HepG2 (cell line): ENCODE results near the gene EPB41L1. TPM values are rescaled to one million over a fixed set of nuclear protein-coding genes. Genes with fewer than 3 reads are reported as not detected.
A peak's percentile ranks its signal among the peaks of the same experiment; 100 is the strongest.

Experiments
- ATAC-seq: fragments of 200-7000 bp; cut with Tn5 transposase; 3 replicates; pipeline ENCODE4 v1.9.1; 2020; ENCODE audit warnings: mild to moderate bottlenecking, moderate library complexity
- BruUV-seq: library from RNA; stranded (reverse); fragments of 400-500 nt; replicated peaks from 2 replicates; lab custom pipeline; 2021; lab: Mats Ljungman, UMichigan
- CTCF ChIA-PET: fragments of 300-600 bp; formaldehyde crosslinking; extraction: SDS; loops from one replicate; lab custom pipeline; 2021; ENCODE audit warnings: low total read pairs, inconsistent platforms, low intra/inter-chr PET ratio; lab: Yijun Ruan, JAX
- POLR2A ChIA-PET: fragments of 350-600 bp; sonication (Branson Sonifier 250); formaldehyde crosslinking; loops from one replicate; lab custom pipeline; 2020; ENCODE audit warnings: antibody characterized with exemption, inconsistent platforms; lab: Yijun Ruan, JAX
- DNase-seq: peaks from one replicate; pipeline ENCODE4 v3.0.0-alpha.2; 2015; ENCODE audit warnings: low spot score
- FAIRE-seq: peaks from 3 replicates; lab custom pipeline; 2011; peaks lifted over from hg19 to GRCh38; lab: Jason Lieb, UNC
- H2AFZ ChIP-seq: one replicate; pipeline ENCODE4 v1.6.1; 2011; ENCODE audit warnings: low read length, inconsistent platforms
- H3K27ac ChIP-seq: fragments of 300-600 bp; 3 replicates; pipeline ENCODE4 v1.8.0; 2011; ENCODE audit warnings: mixed run types, mild to moderate bottlenecking, mixed read lengths, low read length, inconsistent platforms; ENCODE audit not compliant: insufficient read depth; ENCODE audit errors: extremely low read length
- H3K27me3 ChIP-seq, 2 experiments: fragments of 200-600 bp in 1 of 2; 2 replicates in 1 of 2; 3 replicates in 1 of 2; pipeline versions ENCODE4 v1.6.0 to v1.8.0; 2011; ENCODE audit warnings: low read length in 2 of 2, mild to moderate bottlenecking in 2 of 2, moderate library complexity in 2 of 2, inconsistent platforms in 1 of 2; ENCODE audit not compliant: insufficient read depth in 2 of 2, control insufficient read depth in 1 of 2
- H3K36me3 ChIP-seq, 2 experiments: fragments of 200-600 bp in 1 of 2; replicated peaks in 1 of 2; 2 replicates in 1 of 2; 3 replicates in 1 of 2; pipeline versions ENCODE4 v1.5.1 to v1.8.0; 2011; ENCODE audit warnings: low read length in 2 of 2, inconsistent platforms in 1 of 2; ENCODE audit not compliant: insufficient read depth in 2 of 2, control insufficient read depth in 1 of 2
- H3K4me1 ChIP-seq: 2 replicates; pipeline ENCODE4 v1.5.1; 2012; ENCODE audit warnings: low read length, inconsistent platforms; ENCODE audit not compliant: insufficient read depth
- H3K4me2 ChIP-seq: 2 replicates; pipeline ENCODE4 v1.6.0; 2011; ENCODE audit warnings: low read depth, low read length, inconsistent platforms
- H3K4me3 ChIP-seq, 3 experiments: fragments of 200-600 bp in 1 of 3; sonication (generic), shearing (Covaris generic) in 1 of 3; replicated peaks in 1 of 3; 2 replicates each; pipeline ENCODE4 v1.5.1; 2011 to 2016; ENCODE audit warnings: low read length in 3 of 3, inconsistent platforms in 2 of 3, low read depth in 2 of 3, mild to moderate bottlenecking in 2 of 3, control low read depth in 1 of 3, mixed read lengths in 1 of 3; ENCODE audit not compliant: insufficient read depth in 1 of 3
- H3K79me2 ChIP-seq: one replicate; pipeline ENCODE4 v1.6.1; 2011; ENCODE audit warnings: low read length, inconsistent platforms; ENCODE audit not compliant: insufficient read depth
- H3K9ac ChIP-seq: 2 replicates; pipeline ENCODE4 v1.6.0; 2011; ENCODE audit warnings: mild to moderate bottlenecking, low read depth, low read length, inconsistent platforms; ENCODE audit not compliant: insufficient read depth
- H3K9me3 ChIP-seq: 2 replicates; pipeline ENCODE4 v1.5.1; 2012; ENCODE audit warnings: mild to moderate bottlenecking, low read length
- H4K20me1 ChIP-seq: 2 replicates; pipeline ENCODE4 v1.6.0; 2011; ENCODE audit warnings: inconsistent platforms, mild to moderate bottlenecking, low read length, moderate library complexity; ENCODE audit not compliant: insufficient read depth
- EHMT2 ChIP-seq: fragments of 200-600 bp; sonication (generic); IDR thresholded peaks from 2 replicates; pipeline ENCODE4 v1.7.0; 2017; ENCODE audit warnings: antibody characterized with exemption, low read depth, low read length, borderline replicate concordance
- REXO4 ChIP-seq: sonication (generic); formaldehyde crosslinking; IDR thresholded peaks from 2 replicates; pipeline ENCODE4 v1.8.0; 2022; ENCODE audit warnings: missing genetic modification reagents, mild to moderate bottlenecking, borderline replicate concordance
- SP1 ChIP-seq, 2 experiments: fragments of 450-650 bp in 1 of 2; sonication (generic) in 1 of 2; formaldehyde crosslinking in 1 of 2; IDR thresholded peaks; 2 replicates each; pipeline versions ENCODE4 v1.4.0 to v1.6.1; 2016 to 2020; ENCODE audit warnings: missing genetic modification reagents in 1 of 2
- STAT5B ChIP-seq: sonication (generic); formaldehyde crosslinking; IDR thresholded peaks from 2 replicates; pipeline ENCODE4 v1.4.0; 2020; ENCODE audit warnings: missing genetic modification reagents
- ZNF138 ChIP-seq: sonication (generic); formaldehyde crosslinking; IDR thresholded peaks from 2 replicates; pipeline ENCODE4 v1.5.0; 2020; ENCODE audit warnings: mild to moderate bottlenecking, low read depth, missing genetic modification reagents
- ZNF329 ChIP-seq: sonication (generic); formaldehyde crosslinking; IDR thresholded peaks from 2 replicates; pipeline ENCODE4 v1.9.0; 2021; ENCODE audit warnings: low read depth, mild to moderate bottlenecking, missing genetic modification reagents
- ZNF33B ChIP-seq: sonication (generic); formaldehyde crosslinking; IDR thresholded peaks from 2 replicates; pipeline ENCODE4 v1.5.1; 2020; ENCODE audit warnings: mild to moderate bottlenecking, missing genetic modification reagents
- ZSCAN22 ChIP-seq: sonication (generic); formaldehyde crosslinking; IDR thresholded peaks from 2 replicates; pipeline ENCODE4 v1.4.0; 2020; ENCODE audit warnings: mild to moderate bottlenecking, missing genetic modification reagents
- WGBS: methylation state at CpG from one replicate; pipeline ENCODE4 v1.1.6; 2017; ENCODE audit warnings: low lambda C conversion rate; 5-methylcytosine and 5-hydroxymethylcytosine counted together
- in situ Hi-C: cut with HindIII; loops from 2 replicates; pipeline ENCODE4 v1.10.0; 2017; ENCODE audit warnings: low pct_unique_long_range_greater_than_20kb; ENCODE audit not compliant: extremely low pct_ligation_motif_present
- intact Hi-C: fragments of 100-400 bp; cut with micrococcal nuclease; formaldehyde crosslinking; loops from one replicate; pipeline ENCODE4 v1.10.0; 2022; ENCODE audit not compliant: unreplicated experiment
- polyA plus RNA-seq, 8 experiments: library from polyadenylated mRNA; depleted of rRNA in 3 of 8; stranded (reverse) in 7 of 8; unstranded in 1 of 8; fragments of >200 nt; fragmentation: Illumina TruSeq in 4 of 8; extraction: Trizol in 4 of 8; gene quantifications; 2 replicates each; pipeline versions ENCODE4 v1.2.1 to v1.2.3, GENCODE V29; 2011 to 2016; ENCODE audit warnings: low read depth in 4 of 8, missing spikeins in 1 of 8, mixed read lengths in 1 of 8; ENCODE audit not compliant: insufficient read depth in 1 of 8
- total RNA-seq, 5 experiments: library from RNA; depleted of rRNA; stranded (reverse); fragments of >200 nt; fragmentation: Illumina TruSeq; extraction: Trizol; gene quantifications; 2 replicates each; pipeline ENCODE4 v1.2.3, GENCODE V29; 2016; ENCODE audit warnings: low read depth in 1 of 5
- TF ChIP-seq, protein P1 (sequence below): sonication (generic); formaldehyde crosslinking; IDR thresholded peaks from 2 replicates; pipeline ENCODE4 v1.4.0; 2020; ENCODE audit warnings: missing genetic modification reagents, borderline replicate concordance
- TF ChIP-seq, protein P2 (sequence below): sonication (generic); formaldehyde crosslinking; IDR thresholded peaks from 2 replicates; pipeline ENCODE4 v1.5.0; 2020; ENCODE audit warnings: mild to moderate bottlenecking, missing genetic modification reagents
- TF ChIP-seq, protein P3 (sequence below): sonication (generic); formaldehyde crosslinking; IDR thresholded peaks from 2 replicates; pipeline ENCODE4 v1.4.0; 2020; ENCODE audit warnings: mild to moderate bottlenecking, missing genetic modification reagents, borderline replicate concordance

Gene EPB41L1
- total and polyA plus RNA-seq, 2 of the 13 experiments (the other 11 are each of a cell fraction or from before 2014, with no cell fraction given): 16.7 to 39.0 TPM

DNA sequence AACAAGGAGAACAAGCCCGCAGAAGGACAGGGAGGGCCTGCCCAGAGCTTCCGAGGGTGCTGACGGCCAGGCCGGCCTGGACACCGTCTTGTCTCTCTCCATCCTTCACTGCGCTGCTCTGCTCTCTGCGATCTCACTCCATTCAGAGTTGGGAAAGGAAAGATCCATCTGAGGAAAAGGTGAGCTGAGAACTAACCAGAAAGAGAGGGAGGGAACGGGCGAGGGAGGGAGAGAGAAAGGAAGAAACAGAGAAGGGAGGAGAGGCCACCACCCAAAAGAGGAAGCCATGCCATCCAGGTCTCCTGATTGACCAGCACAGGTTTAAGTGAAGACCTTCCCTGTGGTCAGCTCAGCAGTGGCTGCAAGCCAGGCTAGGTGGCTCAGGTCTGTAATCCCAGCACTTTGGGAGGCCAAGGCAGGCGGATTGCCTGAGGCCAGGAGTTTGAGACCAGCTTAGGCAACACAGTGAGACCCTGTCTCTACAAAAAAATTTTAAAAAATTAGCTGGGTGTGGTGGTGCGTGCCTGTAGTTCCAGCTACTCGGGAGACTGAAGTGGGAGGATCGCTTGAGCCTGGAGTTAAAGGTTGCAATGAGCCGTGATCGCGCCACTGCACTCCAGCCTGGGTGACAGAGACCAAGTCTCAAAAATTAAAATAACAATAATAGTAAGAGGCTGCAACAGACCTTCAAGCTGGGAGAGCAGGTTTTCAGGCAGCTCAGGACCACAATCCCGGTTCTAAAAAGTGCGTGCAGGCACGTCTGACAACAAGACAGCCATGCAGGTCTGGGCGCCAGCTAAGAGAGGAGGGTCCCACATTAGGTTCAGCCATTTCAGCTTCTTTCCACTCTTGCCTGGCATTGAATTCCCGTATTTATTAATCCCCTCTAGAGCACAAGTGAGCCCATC, 117.4 kb downstream of the EPB41L1 start:
- Histone ChIP-seq H3K9ac (peak overlapping the region; percentile 24), H3K27me3 (peaks cover 2 to 31% of the 10 kb centered on the region in 2 experiments; a peak in 4 of 5 replicates), H3K27ac (peak overlapping the region; percentile 57), H3K9me3 (no peaks in the 10 kb centered on the region), H3K79me2 (peaks cover 3% of the 10 kb centered on the region), H3K4me1 (peaks cover 41% of the 10 kb centered on the region), H4K20me1 (no peaks in the 10 kb centered on the region), H3K4me2 (peak overlapping the region; percentile 57), H3K36me3 (no peaks in the 10 kb centered on the region), H3K4me3 (peak overlapping the region; percentile 9 to 58 (median 56); a peak in 5 of 6 replicates), H2AFZ (peak overlapping the region; percentile 57)
- WGBS: 60% methylated on average over 21 of the region's 21 CpGs
- in situ Hi-C loops: no loop called here
- ATAC-seq (peak; percentile 31), FAIRE-seq (no peak), DNase-seq (no peak)
- CTCF ChIA-PET: no interaction called here
- BruUV-seq: TSS peak; percentile 64
- POLR2A ChIA-PET: interaction anchor here (0.5 to 3.5 kb wide), 8 partner anchors 10 to 317 kb away, joined by 3 to 10 read pairs (median 4); partner anchors contain the start of gene SCAND1
- intact Hi-C loops: loop anchor here (10.0 kb wide), 1 partner anchor 123 kb away; no protein-coding TSS in a partner anchor
- TF ChIP-seq ZSCAN22 (CRISPR knock-in tag): no peak
- no peak for TF ChIP-seq ZNF33B (CRISPR knock-in tag)
- no peak for TF ChIP-seq SP1 (IDR thresholded peaks at IDR 0.05)
- TF ChIP-seq SP1 (CRISPR knock-in tag; IDR thresholded peaks at IDR 0.05): no peak
- TF ChIP-seq ZNF138 (CRISPR knock-in tag): peak; percentile 17; the same call in 1 of the 2 replicates
- TF ChIP-seq, protein P1, sequence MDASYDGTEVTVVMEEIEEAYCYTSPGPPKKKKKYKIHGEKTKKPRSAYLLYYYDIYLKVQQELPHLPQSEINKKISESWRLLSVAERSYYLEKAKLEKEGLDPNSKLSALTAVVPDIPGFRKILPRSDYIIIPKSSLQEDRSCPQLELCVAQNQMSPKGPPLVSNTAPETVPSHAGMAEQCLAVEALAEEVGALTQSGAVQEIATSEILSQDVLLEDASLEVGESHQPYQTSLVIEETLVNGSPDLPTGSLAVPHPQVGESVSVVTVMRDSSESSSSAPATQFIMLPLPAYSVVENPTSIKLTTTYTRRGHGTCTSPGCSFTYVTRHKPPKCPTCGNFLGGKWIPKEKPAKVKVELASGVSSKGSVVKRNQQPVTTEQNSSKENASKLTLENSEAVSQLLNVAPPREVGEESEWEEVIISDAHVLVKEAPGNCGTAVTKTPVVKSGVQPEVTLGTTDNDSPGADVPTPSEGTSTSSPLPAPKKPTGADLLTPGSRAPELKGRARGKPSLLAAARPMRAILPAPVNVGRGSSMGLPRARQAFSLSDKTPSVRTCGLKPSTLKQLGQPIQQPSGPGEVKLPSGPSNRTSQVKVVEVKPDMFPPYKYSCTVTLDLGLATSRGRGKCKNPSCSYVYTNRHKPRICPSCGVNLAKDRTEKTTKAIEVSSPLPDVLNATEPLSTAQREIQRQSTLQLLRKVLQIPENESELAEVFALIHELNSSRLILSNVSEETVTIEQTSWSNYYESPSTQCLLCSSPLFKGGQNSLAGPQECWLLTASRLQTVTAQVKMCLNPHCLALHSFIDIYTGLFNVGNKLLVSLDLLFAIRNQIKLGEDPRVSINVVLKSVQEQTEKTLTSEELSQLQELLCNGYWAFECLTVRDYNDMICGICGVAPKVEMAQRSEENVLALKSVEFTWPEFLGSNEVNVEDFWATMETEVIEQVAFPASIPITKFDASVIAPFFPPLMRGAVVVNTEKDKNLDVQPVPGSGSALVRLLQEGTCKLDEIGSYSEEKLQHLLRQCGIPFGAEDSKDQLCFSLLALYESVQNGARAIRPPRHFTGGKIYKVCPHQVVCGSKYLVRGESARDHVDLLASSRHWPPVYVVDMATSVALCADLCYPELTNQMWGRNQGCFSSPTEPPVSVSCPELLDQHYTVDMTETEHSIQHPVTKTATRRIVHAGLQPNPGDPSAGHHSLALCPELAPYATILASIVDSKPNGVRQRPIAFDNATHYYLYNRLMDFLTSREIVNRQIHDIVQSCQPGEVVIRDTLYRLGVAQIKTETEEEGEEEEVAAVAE (CRISPR knock-in tag): no peak
- TF ChIP-seq, protein P2, sequence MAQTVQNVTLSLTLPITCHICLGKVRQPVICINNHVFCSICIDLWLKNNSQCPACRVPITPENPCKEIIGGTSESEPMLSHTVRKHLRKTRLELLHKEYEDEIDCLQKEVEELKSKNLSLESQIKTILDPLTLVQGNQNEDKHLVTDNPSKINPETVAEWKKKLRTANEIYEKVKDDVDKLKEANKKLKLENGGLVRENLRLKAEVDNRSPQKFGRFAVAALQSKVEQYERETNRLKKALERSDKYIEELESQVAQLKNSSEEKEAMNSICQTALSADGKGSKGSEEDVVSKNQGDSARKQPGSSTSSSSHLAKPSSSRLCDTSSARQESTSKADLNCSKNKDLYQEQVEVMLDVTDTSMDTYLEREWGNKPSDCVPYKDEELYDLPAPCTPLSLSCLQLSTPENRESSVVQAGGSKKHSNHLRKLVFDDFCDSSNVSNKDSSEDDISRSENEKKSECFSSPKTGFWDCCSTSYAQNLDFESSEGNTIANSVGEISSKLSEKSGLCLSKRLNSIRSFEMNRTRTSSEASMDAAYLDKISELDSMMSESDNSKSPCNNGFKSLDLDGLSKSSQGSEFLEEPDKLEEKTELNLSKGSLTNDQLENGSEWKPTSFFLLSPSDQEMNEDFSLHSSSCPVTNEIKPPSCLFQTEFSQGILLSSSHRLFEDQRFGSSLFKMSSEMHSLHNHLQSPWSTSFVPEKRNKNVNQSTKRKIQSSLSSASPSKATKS (CRISPR knock-in tag): no peak
- TF ChIP-seq EHMT2: no peak
- TF ChIP-seq, protein P3, sequence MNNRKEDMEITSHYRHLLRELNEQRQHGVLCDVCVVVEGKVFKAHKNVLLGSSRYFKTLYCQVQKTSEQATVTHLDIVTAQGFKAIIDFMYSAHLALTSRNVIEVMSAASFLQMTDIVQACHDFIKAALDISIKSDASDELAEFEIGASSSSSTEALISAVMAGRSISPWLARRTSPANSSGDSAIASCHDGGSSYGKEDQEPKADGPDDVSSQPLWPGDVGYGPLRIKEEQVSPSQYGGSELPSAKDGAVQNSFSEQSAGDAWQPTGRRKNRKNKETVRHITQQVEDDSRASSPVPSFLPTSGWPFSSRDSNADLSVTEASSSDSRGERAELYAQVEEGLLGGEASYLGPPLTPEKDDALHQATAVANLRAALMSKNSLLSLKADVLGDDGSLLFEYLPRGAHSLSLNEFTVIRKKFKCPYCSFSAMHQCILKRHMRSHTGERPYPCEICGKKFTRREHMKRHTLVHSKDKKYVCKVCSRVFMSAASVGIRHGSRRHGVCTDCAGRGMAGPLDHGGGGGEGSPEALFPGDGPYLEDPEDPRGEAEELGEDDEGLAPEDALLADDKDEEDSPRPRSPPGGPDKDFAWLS (CRISPR knock-in tag): peak; percentile 11; the same call in 1 of the 2 replicates
- 0 out of 2 replicates have a peak, but pooled peaks have one; percentile 14 for TF ChIP-seq ZNF329 (CRISPR knock-in tag)
- TF ChIP-seq STAT5B (CRISPR knock-in tag): peak; percentile 11; the same call in 1 of the 2 replicates
- 0 out of 2 replicates have a peak, but pooled peaks have one; percentile 6 for TF ChIP-seq REXO4 (CRISPR knock-in tag)
